Testis (tissue), 3 donors: ENCODE measurements around the gene PIEZO2. TPM values are rescaled to one million over a fixed set of nuclear protein-coding genes. Genes with fewer than 3 reads are reported as not detected.

Experiments
- DNase-seq: peaks from one replicate; pipeline ENCODE4 v3.0.0-alpha.2; 2019
- H3K27ac ChIP-seq, 2 donors: fragments of 200-600 bp; sonication (generic); one replicate each; pipeline ENCODE4 v1.5.1; 2019
- H3K27me3 ChIP-seq: fragments of 200-600 bp; sonication (generic); one replicate; pipeline ENCODE4 v1.5.1; 2019
- H3K36me3 ChIP-seq: fragments of 200-600 bp; sonication (generic); one replicate; pipeline ENCODE4 v1.5.1; 2017; ENCODE audit warnings: low read depth; ENCODE audit errors: missing control alignments
- H3K4me1 ChIP-seq: fragments of 200-600 bp; sonication (generic); one replicate; pipeline ENCODE4 v1.5.1; 2019
- H3K4me3 ChIP-seq, 2 donors: fragments of 200-600 bp; sonication (generic); one replicate each; pipeline ENCODE4 v1.5.1; 2017 to 2019
- H3K9me3 ChIP-seq: fragments of 200-600 bp; sonication (generic); one replicate; pipeline ENCODE4 v1.5.1; 2017
- CTCF ChIP-seq, 3 experiments: fragments of 450-650 bp in 2 of 3; fragments of 200-600 bp in 1 of 3; sonication (generic) in 1 of 3; IDR thresholded peaks; one replicate each; pipeline ENCODE4 v1.5.1; 2016 to 2019; ENCODE audit warnings: antibody characterized with exemption in 3 of 3, mild to moderate bottlenecking in 2 of 3, moderate library complexity in 1 of 3
- POLR2A ChIP-seq: fragments of 450-650 bp; IDR thresholded peaks from one replicate; pipeline ENCODE4 v1.6.1; 2017; ENCODE audit warnings: antibody characterized with exemption, mild to moderate bottlenecking, moderate library complexity
- WGBS, 2 donors: methylation state at CpG; one replicate each; pipeline ENCODE4 v1.1.5; 2018; 5-methylcytosine and 5-hydroxymethylcytosine counted together
- intact Hi-C: fragments of 100-400 bp; cut with DNase I; formaldehyde crosslinking; loops from one replicate; pipeline ENCODE4 v1.15.1; 2023; ENCODE audit warnings: low total_unique reads
- polyA plus RNA-seq: library from polyadenylated mRNA; stranded (reverse); fragments of 350-450 nt; fragmentation: Illumina TruSeq; extraction: RNeasy Lipid Tissue Mini Kit (QIAGEN cat#74804); gene quantifications from one replicate; pipeline ENCODE4 v1.2.3, GENCODE V29; 2014; ENCODE audit warnings: low read depth, low replicate concordance; ENCODE audit not compliant: insufficient read depth
- total RNA-seq, 2 donors: library from RNA; depleted of rRNA; stranded (reverse); fragments of >200 nt; gene quantifications; one replicate each; pipeline ENCODE4 v1.2.3, GENCODE V29; 2016

Gene PIEZO2
- total and polyA plus RNA-seq, 3 donors from 2014 or later, result 2.3 to 3.5 (median 3.0) TPM

GRCh38 chr18:11024928-11025669 lies 124.3 kb downstream of the PIEZO2 start:
- H3K4me1 ChIP-seq, result no peaks in the 10 kb centered on the region
- H3K9me3 ChIP-seq, result no peaks in the 10 kb centered on the region
- WGBS, 2 donors, result 70 to 84% methylated on average over 13 of the region's 13 CpGs
- DNase-seq, result no peak
- H3K27ac ChIP-seq, result no peak overlapping the region
- TF ChIP-seq POLR2A, result no peak
- TF ChIP-seq CTCF (IDR thresholded peaks at IDR 0.05), result no peak
- intact Hi-C loops, result no loop called here
- no peak overlapping the region for H3K4me3 ChIP-seq
- no peaks in the 10 kb centered on the region for H3K27me3 ChIP-seq
- no peaks in the 10 kb centered on the region for H3K36me3 ChIP-seq

- no peak for TF ChIP-seq CTCF (IDR thresholded peaks at IDR 0.05)
- no peak for TF ChIP-seq POLR2A
- 46 to 69% methylated on average over 7 to 8 of the region's 8 CpGs for WGBS, 2 donors
These were observed 127.9 kb downstream of the PIEZO2 start for GRCh38 chr18:11021477-11021876.

GRCh38 chr18:11020877-11021414 lies 128.4 kb downstream of the PIEZO2 start:
- 67% methylated on average over 6 of the region's 6 CpGs for WGBS, 2 donors
- TF ChIP-seq POLR2A (no peak), CTCF (IDR thresholded peaks at IDR 0.05) (no peak)
- Histone ChIP-seq H3K9me3 (no peaks in the 10 kb centered on the region), H3K4me3 (no peak overlapping the region), H3K36me3 (no peaks in the 10 kb centered on the region), H3K27me3 (no peaks in the 10 kb centered on the region), H3K27ac (no peak overlapping the region), H3K4me1 (no peaks in the 10 kb centered on the region)
- intact Hi-C loops, result no loop called here
- no peak for DNase-seq

More at GRCh38 chr18:11021477-11021876, 127.9 kb downstream of the PIEZO2 start:
- Histone ChIP-seq H3K9me3 (no peaks in the 10 kb centered on the region), H3K27me3 (no peaks in the 10 kb centered on the region), H3K4me1 (no peaks in the 10 kb centered on the region), H3K36me3 (no peaks in the 10 kb centered on the region), H3K4me3 (no peak overlapping the region), H3K27ac (no peak overlapping the region)
- intact Hi-C loops, result no loop called here
- DNase-seq, result no peak

- Histone ChIP-seq H3K27me3 (no peaks in the 10 kb centered on the region), H3K4me3 (no peak overlapping the region), H3K27ac (no peak overlapping the region), H3K9me3 (no peaks in the 10 kb centered on the region), H3K36me3 (no peaks in the 10 kb centered on the region), H3K4me1 (no peaks in the 10 kb centered on the region)
- no peak for DNase-seq
- TF ChIP-seq POLR2A (no peak), CTCF (IDR thresholded peaks at IDR 0.05) (no peak)
- WGBS, 2 donors, result 70 to 73% methylated on average over 2 of the region's 2 CpGs
- intact Hi-C loops, result no loop called here
These were observed 129.1 kb downstream of the PIEZO2 start for GRCh38 chr18:11020161-11020853.
